RCC 7860 (cell line): ENCODE measurements around the gene RPUSD1.
"Not testable (repeated sequence)": the region's sequence is repeated elsewhere in the genome, so short reads cannot be mapped to it uniquely, and the experiment has no call there.

Experiments used
- DNase-seq: peaks from one replicate; pipeline ENCODE4 v3.0.0-alpha.2; 2015; ENCODE audit warnings: low spot score
- FAIRE-seq: peaks from 2 replicates; lab custom pipeline; 2012; peaks lifted over from hg19 to GRCh38; lab: Jason Lieb, UNC

Gene RPUSD1, protein sequence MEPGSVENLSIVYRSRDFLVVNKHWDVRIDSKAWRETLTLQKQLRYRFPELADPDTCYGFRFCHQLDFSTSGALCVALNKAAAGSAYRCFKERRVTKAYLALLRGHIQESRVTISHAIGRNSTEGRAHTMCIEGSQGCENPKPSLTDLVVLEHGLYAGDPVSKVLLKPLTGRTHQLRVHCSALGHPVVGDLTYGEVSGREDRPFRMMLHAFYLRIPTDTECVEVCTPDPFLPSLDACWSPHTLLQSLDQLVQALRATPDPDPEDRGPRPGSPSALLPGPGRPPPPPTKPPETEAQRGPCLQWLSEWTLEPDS

DNA sequence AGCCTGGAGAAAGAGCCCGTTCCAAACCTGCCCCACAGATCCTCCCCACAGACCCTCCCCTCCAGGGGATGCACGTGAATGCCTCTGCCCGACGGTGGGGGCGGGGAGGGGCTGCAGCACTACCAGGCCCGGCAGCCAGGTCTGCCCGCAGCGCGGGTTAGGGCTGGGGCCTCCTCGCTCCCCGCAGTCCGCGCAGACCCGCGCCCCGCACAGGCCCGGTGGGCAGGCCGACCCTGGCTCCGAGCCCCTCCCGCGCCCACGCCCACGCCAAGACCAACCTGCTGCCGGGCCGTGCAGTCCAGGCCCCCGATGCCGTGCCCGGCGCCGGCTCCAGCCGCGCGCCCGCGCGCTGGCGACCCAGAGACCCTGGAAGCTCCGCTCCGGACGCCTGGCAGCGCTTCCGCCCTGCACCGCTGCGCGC, at the start of gene RPUSD1:
Gene RPUSD1, minus strand, starts transcription at position 404 of the 421 bp plus-strand sequence. CDS start 644 bp downstream, outside the sequence.
- DNase-seq, result no peak
- FAIRE-seq, result no peak

DNA sequence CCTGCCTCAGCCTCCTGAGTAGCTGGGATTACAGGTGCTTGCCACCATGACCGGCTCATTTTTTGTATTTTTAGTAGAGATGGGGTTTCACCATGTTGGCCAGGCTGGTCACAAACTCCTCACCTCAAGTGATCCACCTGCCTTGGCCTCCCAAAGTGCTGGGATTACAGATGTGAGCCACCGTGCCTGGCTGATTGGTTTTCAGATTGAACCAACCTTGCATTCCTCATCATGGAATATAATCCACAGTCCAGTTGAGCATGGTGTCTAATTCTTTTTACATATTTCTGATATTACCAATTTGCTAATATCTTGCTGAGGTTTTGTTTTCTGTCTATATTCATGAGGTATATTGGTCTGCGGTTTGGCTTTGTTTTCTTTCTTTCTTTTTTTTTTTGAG, 48.6 kb upstream of the RPUSD1 start:
- FAIRE-seq, DNase-seq: not testable (repeated sequence)

- no peak for FAIRE-seq
- DNase-seq, result no peak
These were observed 48.0 kb upstream of the RPUSD1 start for GRCh38 chr16:836221-836620.

DNA sequence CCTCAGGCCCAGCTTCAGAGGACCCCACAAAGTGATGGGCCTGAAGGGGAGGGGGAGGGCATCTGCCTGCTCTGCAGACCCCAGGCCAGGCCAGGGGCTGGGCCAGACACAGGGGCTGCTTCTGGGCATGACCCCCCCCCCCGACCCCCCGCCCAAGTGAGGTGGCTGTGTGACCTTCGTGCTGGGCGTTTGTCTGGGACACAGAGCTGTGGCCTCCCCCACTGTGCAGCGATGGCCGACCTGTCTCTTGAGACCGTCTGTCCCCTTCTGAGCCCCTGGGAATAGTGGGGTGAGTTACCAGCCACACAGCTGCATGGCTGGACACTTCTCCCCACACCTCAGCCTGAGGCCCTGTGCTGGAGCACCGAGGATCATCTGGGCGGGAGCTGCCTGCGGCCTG, 47.2 kb upstream of the RPUSD1 start:
- DNase-seq, result no peak

GRCh38 chr16:833411-833810, 45.2 kb upstream of the RPUSD1 start:
- no peak for FAIRE-seq
- no peak for DNase-seq

More for the DNA sequence above, 47.2 kb upstream of the RPUSD1 start:
- no peak for FAIRE-seq

DNA sequence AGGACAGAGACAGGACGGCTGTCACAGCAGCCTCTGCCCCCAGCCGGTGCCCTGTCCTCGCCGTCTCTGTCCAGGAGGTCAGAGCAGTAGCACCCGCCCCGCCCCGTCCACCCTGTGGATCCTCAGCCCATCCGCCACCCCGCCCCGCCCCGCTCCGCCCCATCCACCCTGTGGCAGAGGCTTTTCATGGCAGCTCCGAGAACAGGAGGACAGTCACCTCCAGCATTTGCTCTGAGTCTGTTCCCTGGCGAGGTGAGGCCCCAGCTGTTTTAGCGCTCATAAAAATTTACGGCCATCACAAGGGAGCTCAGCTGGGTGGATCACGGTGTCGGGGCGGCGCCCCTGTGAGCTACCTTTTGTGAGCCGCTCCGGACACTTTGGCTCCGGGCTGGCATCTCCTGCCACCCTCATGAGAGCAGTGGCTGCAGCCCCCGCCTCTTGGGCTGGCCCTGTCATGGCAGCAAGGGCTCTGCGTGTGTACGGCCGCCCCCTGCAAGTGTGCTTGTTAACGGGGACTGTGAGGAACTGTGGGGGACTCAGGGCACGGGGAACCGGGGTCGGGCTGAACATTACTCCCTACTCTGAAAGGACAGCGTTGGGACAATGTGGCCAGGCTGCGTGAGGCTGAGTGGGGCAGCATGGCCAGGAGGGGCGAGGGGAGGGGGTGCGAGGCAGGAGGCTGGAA, 44.6 kb upstream of the RPUSD1 start:
- no peak for DNase-seq
- FAIRE-seq, result no peak

- DNase-seq (no peak), FAIRE-seq (no peak)
These were observed 43.6 kb upstream of the RPUSD1 start for GRCh38 chr16:831571-832413.

GRCh38 chr16:830871-831570, 42.8 kb upstream of the RPUSD1 start:
- DNase-seq (no peak), FAIRE-seq (no peak)

- DNase-seq (no peak), FAIRE-seq (no peak)
These were observed 42.1 kb upstream of the RPUSD1 start for GRCh38 chr16:830107-830870.

GRCh38 chr16:828891-829290, 40.7 kb upstream of the RPUSD1 start:
- DNase-seq (no peak), FAIRE-seq (no peak)

GRCh38 chr16:827513-827912, 39.3 kb upstream of the RPUSD1 start:
- FAIRE-seq (no peak), DNase-seq (no peak)

- no peak for FAIRE-seq
- DNase-seq, result no peak
These were observed 37.3 kb upstream of the RPUSD1 start for GRCh38 chr16:825341-826061.

GRCh38 chr16:824601-825000, 36.4 kb upstream of the RPUSD1 start:
- FAIRE-seq (no peak), DNase-seq (no peak)

DNA sequence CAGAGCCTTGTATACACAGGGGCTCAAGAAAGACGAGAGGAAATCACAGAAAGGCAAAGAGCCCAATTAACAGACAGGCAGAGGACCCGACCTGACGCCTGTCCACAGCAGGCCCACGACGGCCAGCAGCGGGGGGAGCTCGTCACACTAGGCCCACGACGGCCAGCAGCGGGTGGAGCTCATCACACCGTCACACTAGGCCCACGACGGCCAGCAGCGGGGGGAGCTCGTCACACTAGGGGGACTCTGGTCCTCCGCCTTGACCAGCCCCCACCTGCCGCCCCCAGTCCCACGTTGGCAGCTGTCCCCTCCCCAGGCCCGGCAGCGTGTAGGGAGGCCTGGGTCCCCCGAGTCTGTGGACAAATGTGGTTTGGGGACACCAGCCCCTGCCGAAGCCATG, 36.0 kb upstream of the RPUSD1 start:
- FAIRE-seq, result no peak

GRCh38 chr16:822909-823297, 34.7 kb upstream of the RPUSD1 start:
- DNase-seq (no peak), FAIRE-seq (no peak)

More for the DNA sequence above, 36.0 kb upstream of the RPUSD1 start:
- no peak for DNase-seq

DNA sequence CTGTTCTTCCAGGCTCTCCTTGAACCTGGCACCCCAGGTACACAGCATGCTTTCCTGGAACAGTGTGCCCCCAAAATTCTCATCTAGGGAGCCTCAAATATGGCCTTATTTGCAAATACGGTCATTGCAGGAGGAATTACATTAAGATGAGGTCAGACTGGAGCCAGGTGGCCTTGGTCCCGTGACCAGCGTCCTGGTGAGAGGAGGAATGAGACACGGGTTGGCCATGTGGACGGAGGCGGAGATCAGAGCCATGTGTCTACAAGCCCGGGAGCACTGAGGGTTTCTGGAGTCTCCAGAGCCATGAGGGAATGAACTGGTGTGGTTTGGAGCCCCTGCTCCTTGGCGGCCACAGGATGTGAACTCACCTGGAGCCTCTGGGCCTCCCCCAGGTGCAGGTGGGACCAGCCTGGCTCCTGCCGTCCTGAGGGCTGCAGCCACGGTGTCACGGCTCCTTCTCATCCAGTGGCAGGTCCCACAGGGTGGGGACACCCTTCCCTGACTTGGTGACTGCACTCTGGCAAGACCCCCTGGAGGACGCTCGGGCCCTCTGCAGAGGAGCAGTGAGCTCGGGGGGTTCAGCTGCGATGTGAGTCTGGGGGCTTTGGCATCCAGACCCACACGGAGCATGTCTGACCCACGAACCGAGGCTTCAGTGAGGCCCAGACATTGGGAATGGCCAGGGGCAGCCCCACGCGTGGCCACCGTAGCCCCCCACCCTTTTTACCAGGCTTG, 34.2 kb upstream of the RPUSD1 start:
- no peak for FAIRE-seq

DNA sequence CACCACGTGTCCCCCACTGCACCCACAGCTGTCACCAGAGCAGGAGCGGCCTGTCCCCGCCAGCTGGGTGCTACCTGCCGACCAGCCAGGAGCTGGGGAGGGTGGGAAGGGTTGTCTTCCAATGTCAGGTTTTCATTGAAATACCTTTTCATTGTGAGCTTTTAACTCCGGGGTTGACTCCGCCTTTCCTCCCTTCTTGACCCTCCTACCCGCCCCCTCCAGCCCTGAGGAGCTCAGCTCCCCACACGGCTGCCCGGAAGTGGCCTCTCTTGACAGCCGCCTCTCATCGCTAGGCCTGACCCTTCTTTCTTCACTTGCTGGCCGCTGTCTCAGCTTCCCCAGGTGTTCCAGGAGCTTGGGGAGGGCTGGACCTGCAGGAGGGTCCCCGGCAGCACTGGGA, 33.6 kb upstream of the RPUSD1 start:
- no peak for DNase-seq
- no peak for FAIRE-seq

More for the DNA sequence above, 34.2 kb upstream of the RPUSD1 start:
- DNase-seq, result no peak

GRCh38 chr16:820748-821147, 32.6 kb upstream of the RPUSD1 start:
- FAIRE-seq (no peak), DNase-seq (no peak)

- DNase-seq, FAIRE-seq: not testable (repeated sequence)
These were observed 31.8 kb upstream of the RPUSD1 start for GRCh38 chr16:820044-820408.
